Left ventricle myocardium superior (tissue), 1 donor: ENCODE measurements around the gene MBNL3. TPM values are rescaled to one million over a fixed set of nuclear protein-coding genes. Genes with fewer than 3 reads are reported as not detected.

Source experiments
- ATAC-seq: fragments of 200-7000 bp; cut with Tn5 transposase; one replicate; pipeline ENCODE4 v1.9.1; 2020; ENCODE audit warnings: mild to moderate bottlenecking, moderate library complexity
- DNase-seq: peaks from one replicate; pipeline ENCODE4 v3.0.0-alpha.2; 2020
- intact Hi-C: fragments of 100-400 bp; cut with micrococcal nuclease; formaldehyde crosslinking; loops from one replicate; pipeline ENCODE4 v1.11.0; 2022
- total RNA-seq: library from RNA; stranded (reverse); fragmentation: NEBNext Ultra II Directional; extraction: Animal tissue kit (Norgen Biotek cat#: 25700); gene quantifications from one replicate; pipeline ENCODE4 v1.2.1, GENCODE V29; 2021
- donor health status: DM: no; HTN: yes; CAD: no; lungs with severe emphysema.

MBNL3 gene
- total RNA-seq, 1 donor from 2014 or later, result 31.4 TPM

DNA sequence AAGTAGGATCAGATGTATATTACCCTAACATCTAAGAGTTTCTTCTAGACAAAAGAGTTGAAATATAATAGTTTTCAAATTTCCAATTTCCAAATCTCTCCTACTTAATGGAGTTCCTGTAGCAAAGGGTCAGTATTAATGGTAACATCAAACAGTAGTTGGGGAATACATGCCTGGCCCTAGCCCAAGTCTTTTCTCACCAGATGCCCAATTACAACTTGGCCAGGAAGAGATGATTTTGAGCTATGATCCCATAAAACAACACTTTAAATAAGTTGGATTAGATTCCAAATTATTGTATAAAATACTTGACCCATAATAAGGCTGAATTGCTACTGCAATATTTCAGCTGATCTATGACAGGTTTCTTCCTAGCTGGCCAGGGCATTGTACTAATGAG lies 59.9 kb downstream of the MBNL3 start:
- ATAC-seq, result no peak
- DNase-seq, result no peak

DNA sequence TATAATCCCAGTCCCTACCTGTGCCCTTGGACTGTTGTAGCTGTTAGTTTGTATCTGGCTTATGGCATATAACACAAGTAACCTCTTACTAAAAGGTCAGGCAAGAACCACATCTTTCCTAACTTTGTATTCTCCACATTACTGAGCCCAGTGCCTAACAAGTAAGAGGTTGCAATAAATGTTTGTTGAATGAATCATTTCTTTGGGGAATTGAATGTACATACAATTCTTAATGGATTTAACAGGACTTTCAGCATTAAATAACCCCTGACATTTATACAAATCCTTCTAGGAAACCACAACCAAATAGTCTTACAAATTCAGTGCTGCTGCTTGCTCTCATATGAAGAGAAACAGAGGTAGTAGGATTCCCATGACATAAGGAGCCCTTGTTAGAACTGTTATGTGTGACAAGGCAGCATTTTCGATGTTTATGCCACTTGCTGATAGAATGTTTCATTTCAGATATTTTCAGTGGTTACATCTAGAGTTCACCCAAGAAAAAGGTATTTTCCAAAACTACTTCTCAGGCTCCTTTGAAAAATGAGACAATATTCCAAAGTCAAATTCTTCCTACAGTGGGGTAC lies 62.0 kb downstream of the MBNL3 start:
- ATAC-seq (no peak), DNase-seq (no peak)
- intact Hi-C loops, result no loop called here

More for the DNA sequence above, 59.9 kb downstream of the MBNL3 start:
- intact Hi-C loops, result no loop called here

DNA sequence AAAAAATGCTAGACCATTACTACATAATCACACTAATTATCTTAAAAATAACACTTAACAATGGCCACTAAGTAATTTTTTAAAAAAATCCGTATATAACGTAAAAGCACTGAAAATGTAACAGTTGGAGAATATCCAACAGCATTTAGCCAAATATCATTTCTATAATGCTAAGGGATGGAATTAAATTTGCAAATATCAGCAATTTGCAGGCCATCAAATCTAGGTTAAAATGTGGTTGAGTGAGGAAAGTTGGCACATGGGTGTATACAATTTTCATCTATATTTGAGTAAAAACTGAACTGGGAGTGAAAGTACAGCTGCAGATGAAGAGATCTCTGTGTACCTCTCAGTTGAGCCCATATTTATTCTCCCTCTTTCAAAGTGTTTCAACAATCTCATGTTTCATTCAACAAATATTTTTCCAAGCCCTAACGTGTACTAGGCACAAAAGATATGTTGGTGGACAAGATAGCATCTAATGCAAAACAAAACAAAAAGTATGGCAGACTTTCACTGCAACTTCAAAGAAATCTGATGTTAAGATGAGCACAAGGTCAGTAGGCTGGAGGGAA lies 63.0 kb downstream of the MBNL3 start:
- no peak for DNase-seq
- ATAC-seq, result no peak
- intact Hi-C loops, result no loop called here

DNA sequence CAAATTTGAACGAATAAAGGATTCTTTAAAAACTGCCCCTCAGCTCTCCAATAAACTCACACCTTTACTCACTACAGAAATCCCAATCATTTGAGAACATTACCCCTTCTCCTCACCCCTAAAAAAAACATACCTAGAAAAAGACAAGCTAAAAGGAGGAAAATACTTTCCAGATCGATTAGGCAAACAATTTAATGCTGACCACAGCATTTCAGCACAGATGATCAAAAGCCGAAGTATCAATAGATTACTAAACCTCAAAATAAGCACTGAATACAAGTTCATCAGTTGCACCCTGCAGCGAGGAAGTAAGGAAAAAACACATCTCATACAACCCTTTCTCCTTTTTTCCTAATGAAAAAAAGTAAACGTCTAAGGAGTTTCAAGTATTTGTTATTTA lies 65.5 kb downstream of the MBNL3 start:
- ATAC-seq, result no peak
- intact Hi-C loops, result no loop called here
- no peak for DNase-seq

DNA sequence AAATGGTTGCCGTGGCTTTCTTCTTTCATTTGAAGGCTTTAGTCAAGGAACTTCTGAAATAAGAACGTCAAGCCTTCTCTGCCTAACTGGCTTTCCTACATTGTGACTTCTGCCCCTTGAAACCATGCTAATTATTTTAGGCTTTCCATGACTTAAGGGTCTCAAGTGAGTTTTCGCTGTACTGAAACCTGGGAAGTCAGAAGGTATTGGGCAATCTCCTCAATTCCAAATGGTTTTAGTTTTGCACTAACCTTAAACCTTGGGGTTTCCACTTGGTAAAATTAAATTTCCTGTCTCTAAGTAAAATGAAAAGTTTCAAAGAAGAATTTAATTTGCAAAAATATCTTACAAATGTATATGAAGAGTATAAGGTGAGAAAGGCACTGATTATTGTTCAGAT lies 73.8 kb downstream of the MBNL3 start:
- no peak for ATAC-seq
- intact Hi-C loops, result no loop called here
- DNase-seq, result no peak

DNA sequence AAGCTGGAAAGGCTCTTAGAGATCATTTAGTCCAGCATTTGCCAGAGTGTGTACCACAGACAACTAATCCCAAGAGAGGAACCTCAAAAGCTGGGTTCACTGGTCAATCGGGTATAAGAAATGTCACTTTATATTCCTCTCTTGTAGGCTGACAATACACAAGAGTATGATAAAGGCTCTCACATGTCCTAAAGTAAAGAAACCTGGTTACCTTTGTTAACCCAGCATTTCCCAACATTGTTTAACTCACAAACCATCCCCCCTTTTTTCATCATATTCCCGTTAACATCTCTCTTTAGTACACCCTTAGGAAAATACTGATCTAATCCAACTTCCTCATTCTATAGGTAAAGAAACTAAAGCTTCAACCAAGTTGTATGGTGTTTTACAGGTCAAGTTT lies 74.4 kb downstream of the MBNL3 start:
- intact Hi-C loops, result no loop called here
- DNase-seq (no peak), ATAC-seq (no peak)

DNA sequence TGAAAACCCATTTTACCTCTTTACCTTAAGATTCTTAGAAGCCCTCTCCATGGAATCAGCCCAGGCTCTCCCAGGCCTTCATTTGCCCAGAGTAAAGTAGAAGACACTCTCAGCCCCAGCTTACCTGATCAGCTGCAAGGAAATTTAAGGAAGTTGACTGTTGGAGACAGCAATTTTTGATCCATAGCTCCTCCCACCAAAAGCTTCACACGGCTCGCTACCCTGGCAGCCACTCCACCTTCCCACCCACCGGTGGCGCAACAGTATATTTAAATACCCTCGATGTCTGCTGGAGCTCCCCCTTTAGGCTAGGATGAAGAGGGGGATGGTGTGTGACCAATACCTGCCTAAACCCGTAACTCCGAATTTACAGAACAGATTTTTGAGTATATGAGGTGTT lies 75.4 kb downstream of the MBNL3 start:
- ATAC-seq (no peak), DNase-seq (no peak)
- intact Hi-C loops, result no loop called here

DNA sequence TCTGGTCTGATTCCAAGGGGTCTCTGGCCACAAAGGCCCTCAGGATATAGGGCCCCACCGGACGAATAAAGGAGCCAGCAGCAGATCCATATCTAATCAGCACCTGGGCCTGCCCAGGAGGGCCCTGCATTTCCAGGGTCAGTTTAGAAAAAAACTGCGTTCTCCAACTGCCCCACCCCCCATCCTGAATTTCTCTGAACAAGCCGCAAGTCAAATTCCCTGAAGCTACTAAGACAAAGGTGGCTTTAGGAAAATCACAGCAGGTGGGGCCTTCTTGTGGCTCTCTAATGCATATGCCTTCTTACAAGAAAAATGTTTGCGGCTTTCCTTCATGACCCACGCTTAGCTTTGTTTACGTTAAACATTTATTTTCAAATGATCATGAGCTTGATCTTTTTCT lies 76.6 kb downstream of the MBNL3 start:
- intact Hi-C loops, result no loop called here
- no peak for DNase-seq
- ATAC-seq, result no peak

DNA sequence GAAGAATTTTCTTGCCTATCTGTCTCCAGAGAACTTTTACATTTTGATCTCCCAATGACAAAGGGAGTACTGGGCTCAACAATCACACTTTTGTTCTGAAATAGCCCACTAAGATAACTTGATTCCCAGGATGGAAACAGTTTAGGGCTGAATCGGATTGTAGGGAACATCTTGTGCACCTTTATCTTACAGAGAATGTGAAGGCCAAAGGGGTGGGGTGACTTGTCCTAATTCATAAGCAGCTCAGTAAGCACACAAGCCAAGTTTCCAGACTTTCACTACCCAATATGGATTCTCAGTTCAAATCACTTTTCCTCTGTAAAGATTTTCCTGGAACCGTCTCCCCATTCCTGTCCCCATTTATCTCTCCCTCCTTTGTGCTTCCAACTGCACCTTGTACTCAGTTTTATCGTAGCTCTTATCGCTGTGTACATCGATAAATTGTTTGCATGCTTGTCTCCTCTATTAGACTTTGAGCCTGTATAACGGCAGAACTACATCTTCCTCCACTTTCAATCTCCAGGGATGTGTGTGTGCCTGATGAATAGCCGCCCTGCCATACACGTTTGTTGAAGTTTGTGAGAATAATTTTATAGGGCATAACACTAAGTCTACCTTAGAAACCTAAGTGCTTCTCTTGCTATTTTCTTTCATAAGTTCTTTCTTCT lies 77.4 kb downstream of the MBNL3 start:
- DNase-seq (no peak), ATAC-seq (peak; percentile 80)
- intact Hi-C loops, result no loop called here

DNA sequence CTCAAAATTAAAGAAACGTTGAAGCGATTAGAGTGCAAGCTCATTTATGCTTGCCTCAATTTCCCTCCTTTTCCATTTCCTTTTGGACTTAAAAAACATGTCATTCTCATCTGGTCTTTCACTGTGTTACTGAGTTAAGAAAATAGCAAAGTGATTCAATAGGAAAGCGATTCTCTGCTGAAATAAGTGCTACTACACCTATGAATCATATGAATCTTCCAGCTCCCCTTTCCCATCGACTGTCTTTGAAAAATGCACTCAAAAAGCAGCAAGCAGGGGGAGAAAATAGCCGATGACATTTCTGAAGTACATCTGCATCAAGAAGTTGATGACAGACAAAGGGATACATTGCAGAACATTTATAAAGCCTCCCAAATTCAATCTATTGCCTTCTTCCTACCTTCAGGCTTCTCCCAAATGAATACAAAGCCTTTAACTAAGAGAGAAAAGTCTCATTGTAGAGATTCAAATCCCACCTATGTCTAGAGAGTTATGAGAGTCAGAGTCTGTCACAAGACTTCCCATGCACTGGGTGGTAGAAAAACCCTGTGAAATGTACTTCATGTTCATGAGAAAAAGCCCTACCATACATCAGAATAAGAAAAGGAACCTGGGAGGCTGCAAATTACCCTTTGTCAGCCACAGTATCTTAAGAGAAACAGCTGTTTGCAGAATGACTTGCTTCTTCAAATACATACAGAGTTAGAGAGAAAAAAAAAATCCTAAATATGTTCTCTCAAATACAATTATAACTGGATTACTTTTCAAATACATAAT lies 78.9 kb downstream of the MBNL3 start:
- ATAC-seq (no peak), DNase-seq (no peak)
- intact Hi-C loops, result no loop called here

DNA sequence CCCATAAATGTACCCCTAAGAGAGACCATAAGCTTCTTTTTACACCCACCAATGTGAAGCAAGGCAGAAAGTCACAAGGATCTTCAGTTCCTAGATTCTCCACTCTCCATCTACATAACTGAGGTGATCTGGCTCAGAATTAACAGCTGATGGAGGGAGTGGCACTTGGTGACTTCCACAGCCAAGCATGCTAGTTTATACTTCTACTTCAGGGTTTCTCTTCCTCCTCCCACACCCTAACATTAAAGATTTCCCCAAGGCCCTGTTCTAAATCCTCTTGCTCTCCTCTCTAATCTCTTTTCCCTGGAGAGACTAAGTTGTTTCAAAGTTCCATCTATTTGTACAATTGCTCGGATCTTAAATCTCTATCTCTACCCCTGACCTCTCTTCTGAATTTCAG lies 81.1 kb downstream of the MBNL3 start:
- intact Hi-C loops, result no loop called here
- DNase-seq (no peak), ATAC-seq (no peak)

DNA sequence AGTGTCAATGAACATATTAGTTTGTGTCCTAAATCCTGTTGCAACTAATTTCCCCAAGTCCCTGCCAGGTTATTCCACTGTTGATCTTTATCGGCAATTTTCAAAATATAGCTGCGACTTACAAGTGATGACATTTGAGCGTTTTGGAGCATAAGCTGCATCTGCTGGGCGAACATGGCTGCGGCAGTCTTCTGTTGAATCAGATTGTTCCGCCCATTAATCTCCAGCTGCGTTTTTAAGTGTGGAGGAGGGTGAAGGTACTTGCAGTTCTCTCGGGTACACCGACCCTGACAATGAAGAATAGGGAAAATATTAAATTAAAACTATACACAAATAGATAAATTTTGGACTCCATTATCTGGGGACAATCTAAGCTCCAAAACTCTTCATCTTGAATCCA lies 82.7 kb downstream of the MBNL3 start:
- no peak for ATAC-seq

DNA sequence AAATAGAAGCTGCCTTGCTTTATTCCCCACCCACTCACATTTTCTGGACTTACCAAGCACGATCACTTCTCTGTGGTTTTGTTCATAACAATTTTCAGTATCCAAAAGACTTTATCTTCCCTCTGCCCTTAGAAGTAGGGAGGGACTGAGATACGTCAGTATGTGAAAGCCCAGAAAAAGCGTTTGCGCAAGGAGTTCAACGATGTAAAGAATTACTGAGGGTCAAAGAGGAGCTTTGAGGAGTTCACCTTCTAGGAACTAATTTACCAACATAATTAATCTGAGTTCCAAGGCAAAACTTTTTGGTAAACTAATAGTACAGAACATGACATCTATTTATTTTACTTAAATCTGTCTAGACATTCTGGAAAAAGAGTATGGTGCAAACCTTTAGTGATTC lies 84.6 kb downstream of the MBNL3 start:
- ATAC-seq (no peak), DNase-seq (no peak)
- intact Hi-C loops, result no loop called here

More for the DNA sequence above, 82.7 kb downstream of the MBNL3 start:
- DNase-seq, result no peak
- intact Hi-C loops, result no loop called here

DNA sequence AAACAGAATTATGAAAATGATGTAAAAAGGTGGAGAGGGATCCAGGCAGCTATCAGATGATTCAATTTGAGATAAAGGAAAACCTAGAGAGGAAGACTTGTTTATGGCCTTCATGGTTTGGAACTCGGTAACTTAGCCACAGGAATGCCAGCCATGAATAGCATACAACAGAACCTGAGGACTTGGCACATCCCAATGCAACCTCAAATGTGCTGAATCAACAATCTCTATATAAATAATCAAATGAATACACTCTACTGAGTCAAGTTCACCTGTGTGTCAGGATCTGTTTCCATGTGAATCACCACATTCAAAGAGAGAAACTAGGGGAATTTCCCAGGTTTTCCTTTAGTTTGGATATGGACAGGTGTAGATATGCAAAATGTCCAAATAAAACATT lies 86.9 kb downstream of the MBNL3 start:
- intact Hi-C loops, result no loop called here
- DNase-seq, result no peak

DNA sequence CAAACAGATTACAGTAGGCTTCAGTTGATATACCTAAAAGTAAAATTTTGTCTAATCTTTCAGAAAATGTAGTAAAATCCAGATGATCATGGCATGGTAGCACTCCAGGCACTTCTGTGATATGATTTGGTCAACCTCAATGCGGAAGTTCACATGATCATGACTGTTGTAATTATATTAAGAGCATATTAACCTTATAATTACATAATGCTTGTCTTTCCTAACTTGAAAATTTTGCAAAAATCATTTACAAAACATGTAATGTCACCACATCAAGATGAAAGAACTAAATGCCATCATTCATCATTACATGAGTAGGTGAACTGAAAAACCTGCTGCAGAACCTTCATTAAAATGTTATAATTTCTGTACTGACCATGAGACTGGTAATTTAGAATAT lies 88.1 kb downstream of the MBNL3 start:
- no peak for ATAC-seq
- intact Hi-C loops, result no loop called here
- DNase-seq, result no peak

More for the DNA sequence above, 86.9 kb downstream of the MBNL3 start:
- ATAC-seq, result no peak

DNA sequence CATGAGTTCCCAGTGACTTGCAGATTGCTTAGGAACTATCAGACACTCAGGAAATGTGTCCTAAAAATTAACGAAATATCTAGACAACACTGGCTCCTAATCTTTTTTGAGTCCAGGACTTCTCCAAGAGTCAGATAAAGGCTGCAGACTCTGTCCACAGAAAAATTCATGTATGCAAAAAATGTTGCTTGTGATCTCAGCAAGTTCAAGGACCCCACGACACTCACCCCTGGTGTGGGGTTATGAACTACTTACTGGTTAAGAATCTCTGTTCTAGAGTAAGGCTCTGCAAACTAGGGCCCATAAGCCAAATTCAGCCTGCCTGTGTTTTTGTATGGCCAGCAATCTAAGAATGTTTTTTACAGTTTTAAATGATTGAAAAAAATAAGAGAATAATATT lies 93.2 kb downstream of the MBNL3 start:
- DNase-seq (no peak), ATAC-seq (no peak)
- intact Hi-C loops, result no loop called here

DNA sequence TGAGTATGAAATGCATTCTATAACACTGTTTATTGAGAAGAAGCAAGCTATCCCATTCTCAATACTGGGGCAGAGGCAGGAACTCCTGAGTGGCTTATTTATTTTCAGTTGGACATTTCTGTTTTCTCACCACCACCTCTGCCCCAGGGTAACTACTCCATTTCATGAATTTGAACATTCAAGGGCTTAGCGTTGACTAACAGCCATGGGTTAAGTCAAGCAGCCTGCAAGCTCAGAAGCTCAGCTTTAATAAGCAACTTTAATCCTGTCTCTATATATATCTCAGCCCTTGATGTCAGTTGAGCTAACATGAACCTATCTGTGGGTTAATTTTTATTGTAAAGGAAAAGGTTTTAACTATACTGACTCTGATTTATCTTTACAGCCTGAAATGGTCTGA lies 93.8 kb downstream of the MBNL3 start:
- DNase-seq, result no peak
- intact Hi-C loops, result no loop called here
- ATAC-seq, result no peak

DNA sequence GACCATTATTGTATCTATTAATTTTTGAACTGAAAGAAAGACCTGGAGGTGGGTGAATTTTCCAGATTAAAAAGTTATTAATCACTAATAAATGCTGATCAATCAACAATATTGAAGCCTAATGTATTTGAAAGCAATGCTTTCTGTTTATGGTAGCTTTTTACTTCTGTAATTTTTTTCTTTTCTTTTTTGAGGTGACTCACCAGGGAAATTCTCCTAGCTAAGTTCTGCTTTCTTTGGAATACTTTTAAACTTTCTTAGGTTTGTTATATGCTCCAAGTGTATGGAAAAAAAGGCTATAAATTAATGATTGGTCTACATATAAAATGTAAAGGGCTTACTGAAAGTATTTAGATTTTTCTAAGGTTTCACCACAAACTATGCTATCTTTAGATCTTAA lies 94.2 kb downstream of the MBNL3 start:
- DNase-seq, result no peak
- intact Hi-C loops, result no loop called here
- no peak for ATAC-seq

DNA sequence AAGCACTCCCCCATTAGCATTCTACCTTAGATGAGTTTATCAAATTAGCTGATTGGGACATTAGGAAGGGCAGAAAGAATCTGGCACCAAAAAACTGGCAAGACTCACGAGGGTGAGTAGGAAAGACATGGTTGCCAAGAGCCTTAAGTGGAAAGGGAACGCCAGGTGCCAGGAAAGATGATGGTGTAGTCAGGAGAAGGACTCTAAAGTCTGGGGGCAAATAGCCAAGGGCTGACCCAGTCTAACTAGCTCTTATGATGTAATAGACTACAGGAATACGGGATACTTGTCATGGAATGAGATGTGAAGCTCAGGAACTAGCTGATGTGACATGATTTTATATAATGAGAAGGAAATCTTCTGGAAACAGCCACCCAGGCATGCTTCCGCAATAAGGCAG lies 94.8 kb downstream of the MBNL3 start:
- ATAC-seq (peak; percentile 70), DNase-seq (no peak)
- intact Hi-C loops, result no loop called here

DNA sequence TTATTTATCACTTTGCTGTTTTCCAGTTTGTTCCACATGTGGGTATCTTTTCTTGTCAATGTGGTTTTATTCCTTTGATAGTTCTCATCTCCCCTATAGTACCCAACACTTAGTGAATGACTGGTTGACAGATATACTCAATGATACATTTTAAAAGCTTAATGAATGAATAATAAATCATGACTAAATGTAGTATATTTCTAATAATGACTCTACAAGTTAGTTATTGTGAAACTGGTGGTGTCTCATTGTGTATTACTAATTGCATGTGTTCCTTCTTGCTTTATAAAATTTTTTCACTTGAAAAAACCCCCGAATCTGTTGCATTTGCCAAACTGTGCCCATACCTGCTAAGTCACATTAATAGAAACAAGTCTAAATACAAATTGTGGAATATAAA lies 95.4 kb downstream of the MBNL3 start:
- ATAC-seq (no peak), DNase-seq (no peak)
- intact Hi-C loops, result no loop called here
